Mucosa of stomach (tissue), 1 donor: ENCODE results near the gene BBOF1.
"Not testable (repeated sequence)": the region's sequence is repeated elsewhere in the genome, so short reads cannot be mapped to it uniquely, and the experiment has no call there.

Source experiments
- H3K27me3 ChIP-seq: one replicate; pipeline ENCODE4 v1.7.0; 2013; ENCODE audit warnings: mild to moderate bottlenecking, low read length; ENCODE audit not compliant: control insufficient read depth, insufficient read depth
- H3K36me3 ChIP-seq: one replicate; pipeline ENCODE4 v1.7.0; 2013; ENCODE audit warnings: low read length; ENCODE audit not compliant: control insufficient read depth, insufficient read depth
- H3K4me1 ChIP-seq: one replicate; pipeline ENCODE4 v1.7.0; 2013; ENCODE audit warnings: mild to moderate bottlenecking, low read length; ENCODE audit not compliant: control insufficient read depth, insufficient read depth
- H3K4me3 ChIP-seq: one replicate; pipeline ENCODE4 v1.7.0; 2013; ENCODE audit warnings: low read length
- H3K9ac ChIP-seq: one replicate; pipeline ENCODE4 v1.7.0; 2013; ENCODE audit warnings: mild to moderate bottlenecking, low read length, moderate library complexity
- H3K9me3 ChIP-seq: one replicate; pipeline ENCODE4 v1.7.0; 2013; ENCODE audit warnings: mild to moderate bottlenecking, low read length, moderate library complexity; ENCODE audit not compliant: control insufficient read depth
- donor health status: Pancreatic carcinoma.

Gene BBOF1

DNA sequence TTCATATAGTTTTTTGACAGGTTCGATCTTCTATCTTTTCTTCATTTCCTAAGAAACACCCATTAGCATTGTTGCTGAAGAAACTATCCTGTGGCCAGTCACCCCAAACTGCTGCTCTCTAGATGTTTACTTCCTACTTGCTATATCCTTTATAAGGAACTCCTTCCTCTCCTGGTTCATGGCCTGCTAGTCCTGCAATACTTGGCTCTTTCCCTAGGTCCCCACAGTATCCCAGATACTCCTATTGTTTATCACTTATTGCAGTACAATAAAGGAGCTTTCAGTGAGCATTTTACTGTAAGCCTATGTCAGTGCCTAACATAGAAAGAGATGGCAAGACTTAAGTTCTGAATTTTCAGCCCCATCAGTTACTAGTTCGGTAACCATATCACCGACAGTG is 62.3 kb downstream of the BBOF1 start:
- Histone ChIP-seq H3K4me1 (peaks cover 17% of the 10 kb centered on the region), H3K27me3 (no peaks in the 10 kb centered on the region), H3K9me3 (no peaks in the 10 kb centered on the region), H3K9ac (no peak overlapping the region), H3K4me3 (no peak overlapping the region), H3K36me3 (no peaks in the 10 kb centered on the region)

DNA sequence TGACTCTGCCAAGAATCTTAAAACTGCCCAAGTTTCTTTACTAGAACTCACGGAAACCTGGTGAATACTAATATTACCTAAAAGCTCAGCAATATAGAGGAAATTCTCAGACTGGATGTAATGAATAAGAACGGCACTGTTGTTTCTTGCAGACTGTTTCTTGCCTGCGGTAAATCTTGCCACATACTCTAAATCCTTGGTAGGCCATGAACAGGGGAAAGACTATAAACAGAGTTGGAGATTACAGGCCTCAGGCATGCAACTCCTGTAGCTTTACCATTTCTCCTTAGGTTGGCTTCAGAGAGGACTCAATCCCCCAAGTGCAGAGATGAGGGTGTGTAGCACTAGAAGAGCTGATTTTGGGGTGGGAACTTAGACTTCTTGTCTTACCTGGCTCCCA is 64.0 kb downstream of the BBOF1 start:
- H3K4me1 ChIP-seq: peaks cover 14% of the 10 kb centered on the region
- H3K27me3 ChIP-seq: no peaks in the 10 kb centered on the region
- H3K4me3 ChIP-seq: no peak overlapping the region
- H3K9me3 ChIP-seq: no peaks in the 10 kb centered on the region
- H3K36me3 ChIP-seq: no peaks in the 10 kb centered on the region
- H3K9ac ChIP-seq: peak overlapping the region; percentile 84

DNA sequence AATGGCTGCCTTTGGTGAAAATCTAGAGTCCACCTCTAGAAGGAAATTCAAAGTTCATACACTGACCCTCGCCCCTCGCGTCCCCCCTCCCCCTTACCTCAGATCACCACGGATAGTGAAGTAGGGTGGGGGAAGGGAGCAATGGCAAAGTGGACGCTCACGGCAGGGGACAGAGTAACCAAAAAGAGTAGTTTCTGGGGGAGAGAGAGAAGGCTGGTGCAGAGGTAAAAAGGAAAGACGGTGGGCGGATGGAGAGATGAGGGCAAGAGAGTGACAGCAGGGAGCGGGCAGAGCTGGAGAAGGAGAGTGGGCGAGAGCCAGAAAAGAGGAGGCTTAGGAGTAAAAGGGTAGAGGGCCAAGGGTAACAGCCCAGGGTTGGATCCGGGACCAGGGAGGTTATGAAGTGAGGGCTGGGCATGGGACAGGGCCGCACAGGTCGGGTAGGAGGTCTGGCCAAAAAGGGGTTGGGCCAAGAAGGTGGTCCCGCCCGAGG is 64.7 kb downstream of the BBOF1 start:
- Histone ChIP-seq H3K4me1 (peaks cover 14% of the 10 kb centered on the region), H3K36me3 (no peaks in the 10 kb centered on the region), H3K9ac (peak overlapping the region; percentile 84), H3K4me3 (peak overlapping the region; percentile 87), H3K27me3 (no peaks in the 10 kb centered on the region), H3K9me3 (no peaks in the 10 kb centered on the region)

DNA sequence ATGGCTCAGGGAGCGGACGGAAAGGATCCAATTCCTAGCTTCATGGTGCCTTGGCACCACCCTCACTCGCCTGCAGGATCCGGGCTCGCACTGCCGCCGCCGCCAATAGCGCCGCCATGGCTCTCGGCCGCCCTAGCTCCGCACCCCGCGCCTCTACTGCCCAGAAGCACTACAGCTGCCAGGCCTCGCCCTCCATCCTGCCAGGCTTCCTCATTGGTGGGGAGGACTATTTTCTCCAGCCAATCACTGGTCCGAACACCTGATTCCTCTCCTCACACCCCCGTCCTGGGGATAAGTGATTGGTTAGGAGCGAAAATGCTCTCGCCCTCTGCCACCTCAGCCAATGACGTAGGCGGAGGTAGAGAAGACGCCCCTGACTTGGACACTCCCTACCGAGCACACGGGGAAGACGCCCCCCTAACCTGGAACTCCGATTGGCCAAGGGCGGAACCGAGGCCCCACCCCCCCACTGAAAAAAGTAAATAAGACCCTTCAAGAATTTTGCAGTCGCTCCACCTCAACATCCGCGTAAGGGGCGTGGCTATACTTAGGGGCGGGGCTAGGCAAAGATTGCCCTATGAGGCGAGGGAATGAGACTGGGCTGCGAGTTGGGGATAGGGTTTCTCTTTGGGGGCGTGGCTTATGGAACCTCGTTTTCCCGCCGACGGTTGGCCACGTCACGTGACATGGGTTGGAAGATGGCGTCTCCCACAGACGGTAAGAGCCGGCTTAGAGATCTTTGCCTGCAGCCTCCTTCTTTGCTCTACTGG is 65.3 kb downstream of the BBOF1 start, which contains the start of the genes ALDH6A1 and LIN52:
Gene ALDH6A1, minus strand, starts transcription at position 177 of the 770 bp plus-strand sequence. Its CDS starts 59 bp downstream, at position 118.
Gene LIN52, plus strand, starts transcription at position 680 of the 770 bp plus-strand sequence. Its CDS starts 19 bp downstream, at position 699.
- Histone ChIP-seq H3K36me3 (no peaks in the 10 kb centered on the region), H3K27me3 (no peaks in the 10 kb centered on the region), H3K9ac (peak within 1 kb of the TSS; percentile 84), H3K9me3 (no peaks in the 10 kb centered on the region), H3K4me3 (peak within 1 kb of the TSS; percentile 87), H3K4me1 (peaks cover 17% of the 10 kb centered on the region)

DNA sequence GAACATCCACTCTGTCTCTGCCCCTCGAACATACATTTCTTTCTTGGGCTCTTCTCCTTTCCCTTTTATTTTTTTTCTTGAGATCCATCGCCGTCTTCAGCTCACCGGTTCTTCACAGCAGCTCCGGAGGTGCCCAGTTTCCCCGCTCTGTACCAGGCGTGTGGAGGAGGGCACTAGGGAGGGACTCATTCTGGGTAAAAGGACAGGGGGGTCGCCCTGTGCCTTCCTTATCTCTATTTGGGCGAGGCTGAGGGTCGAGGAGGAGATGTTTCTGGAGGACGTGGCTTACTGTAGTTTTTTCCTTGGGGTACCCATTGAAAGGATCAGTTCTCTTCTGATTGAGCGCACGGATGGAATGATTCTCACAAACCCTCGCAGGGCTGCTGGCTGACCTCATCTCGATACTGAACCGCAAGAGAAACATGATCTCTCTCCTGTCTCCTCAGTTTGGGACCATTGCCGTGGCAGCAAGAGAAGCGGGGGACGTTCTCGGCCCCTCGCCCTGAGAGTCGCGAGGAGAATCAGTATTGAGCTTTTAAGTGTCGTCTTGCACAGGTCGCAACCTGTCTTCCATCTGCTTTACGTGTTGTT is 66.0 kb downstream of the BBOF1 start:
- Histone ChIP-seq H3K4me1 (peaks cover 19% of the 10 kb centered on the region), H3K27me3 (no peaks in the 10 kb centered on the region), H3K36me3 (no peaks in the 10 kb centered on the region), H3K9me3 (no peaks in the 10 kb centered on the region), H3K9ac (peak overlapping the region; percentile 84), H3K4me3 (peak overlapping the region; percentile 81)

DNA sequence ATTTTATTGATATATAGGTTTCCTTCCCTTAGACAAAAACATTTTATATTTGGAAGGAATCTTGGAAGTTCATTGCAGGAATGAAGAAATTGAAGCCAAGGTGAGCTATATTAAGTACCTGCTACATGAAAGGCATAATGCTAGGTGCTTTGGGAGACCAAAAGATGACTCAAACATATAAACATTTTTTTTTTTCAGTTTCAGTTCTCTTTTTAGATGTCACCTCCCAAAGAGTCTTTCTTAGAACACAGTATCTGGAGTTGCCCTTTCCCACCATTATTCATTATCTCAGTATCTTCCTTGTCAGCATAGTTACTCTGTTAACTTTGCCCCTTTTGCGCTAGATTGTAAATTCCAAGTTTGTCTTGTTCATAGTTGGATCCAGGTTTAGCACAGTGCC is 66.7 kb downstream of the BBOF1 start:
- Histone ChIP-seq H3K9me3 (no peaks in the 10 kb centered on the region), H3K36me3 (no peaks in the 10 kb centered on the region), H3K4me3 (peak overlapping the region; percentile 81), H3K27me3 (no peaks in the 10 kb centered on the region), H3K4me1 (peaks cover 19% of the 10 kb centered on the region), H3K9ac (peak overlapping the region; percentile 84)

DNA sequence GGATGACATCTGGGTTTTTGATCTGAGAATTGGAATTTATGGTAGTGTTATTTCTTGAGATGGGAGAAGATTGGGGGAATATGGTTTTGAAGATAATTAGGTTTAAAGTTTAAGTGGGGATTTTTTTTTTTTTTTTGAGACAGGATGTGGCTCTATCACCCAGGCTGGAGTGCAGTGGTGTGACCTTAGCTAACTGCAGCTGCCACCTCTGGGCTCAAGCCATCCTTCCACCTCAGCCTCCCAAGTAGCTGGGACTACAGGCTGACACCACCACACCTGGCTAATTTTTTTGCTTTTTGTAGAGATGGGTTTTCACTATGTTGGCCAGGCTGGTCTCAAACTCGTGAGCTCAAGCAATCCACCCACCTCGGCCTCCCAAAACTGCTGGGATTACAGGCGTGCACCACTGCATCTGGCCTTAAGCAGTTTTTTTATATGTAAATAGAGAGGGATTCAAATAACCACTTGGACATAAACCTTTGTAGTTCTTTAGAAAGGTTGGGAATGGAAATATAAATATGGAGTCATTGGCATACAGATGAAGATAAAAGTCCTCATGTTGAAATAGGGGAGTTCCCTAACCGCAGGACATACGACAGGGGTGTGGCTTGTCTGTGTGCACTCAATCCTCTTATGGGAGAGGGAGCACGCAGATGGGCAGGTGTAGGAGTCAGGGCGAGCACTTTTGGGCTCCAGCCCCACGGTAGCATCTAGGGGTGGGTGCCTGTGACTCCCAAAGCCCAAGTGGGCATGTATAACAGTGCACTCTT is 70.3 kb downstream of the BBOF1 start:
- Histone ChIP-seq H3K27me3 (no peaks in the 10 kb centered on the region), H3K4me1 (peaks cover 13% of the 10 kb centered on the region), H3K36me3 (no peaks in the 10 kb centered on the region), H3K4me3 (no peak overlapping the region), H3K9ac (no peak overlapping the region), H3K9me3 (no peaks in the 10 kb centered on the region)

DNA sequence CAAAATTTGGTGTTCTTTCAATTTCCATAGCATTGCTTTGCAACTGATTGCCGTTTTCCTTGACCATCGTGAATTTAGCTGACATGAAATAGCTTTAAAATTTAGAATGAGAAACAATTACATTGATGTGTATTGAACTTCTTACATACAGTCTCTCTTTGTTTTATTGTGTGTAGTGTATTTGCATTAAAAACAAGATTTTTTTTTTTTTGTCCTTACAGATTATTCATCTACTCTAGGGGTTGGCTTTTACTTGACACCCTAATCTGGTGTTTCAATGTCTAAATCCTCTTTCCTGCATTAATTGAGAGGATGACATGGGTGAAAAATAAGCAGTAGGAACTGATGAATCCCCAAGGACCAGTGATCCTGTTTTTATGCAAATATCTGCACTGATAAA is 86.2 kb downstream of the BBOF1 start:
- Histone ChIP-seq H3K27me3 (no peaks in the 10 kb centered on the region), H3K4me1 (no peaks in the 10 kb centered on the region), H3K4me3 (no peak overlapping the region), H3K9ac (no peak overlapping the region), H3K36me3 (no peaks in the 10 kb centered on the region), H3K9me3 (no peaks in the 10 kb centered on the region)

DNA sequence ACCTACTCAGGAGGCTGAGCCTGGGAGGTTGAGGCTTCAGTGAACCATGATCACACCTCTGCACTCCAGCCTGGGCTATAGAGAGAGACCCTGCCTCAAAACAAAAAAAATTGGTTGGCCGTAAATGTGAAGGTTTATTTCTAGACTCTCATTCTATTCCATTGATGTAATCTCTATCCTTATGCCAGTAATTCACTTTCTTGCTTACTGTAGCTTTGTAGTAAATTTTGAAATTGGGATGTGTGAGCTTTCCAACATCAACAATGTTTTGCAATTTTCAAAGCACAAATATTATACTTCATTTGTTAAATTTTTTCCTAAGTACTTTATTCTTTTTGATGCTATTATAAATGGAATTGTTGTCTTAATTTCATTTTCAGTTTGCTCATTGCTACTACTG is 90.2 kb downstream of the BBOF1 start:
- H3K4me1 ChIP-seq: no peaks in the 10 kb centered on the region
- no peaks in the 10 kb centered on the region for H3K9me3 ChIP-seq
- no peak overlapping the region for H3K9ac ChIP-seq
- H3K4me3 ChIP-seq: no peak overlapping the region
- H3K27me3 ChIP-seq: no peaks in the 10 kb centered on the region
- H3K36me3 ChIP-seq: no peaks in the 10 kb centered on the region

DNA sequence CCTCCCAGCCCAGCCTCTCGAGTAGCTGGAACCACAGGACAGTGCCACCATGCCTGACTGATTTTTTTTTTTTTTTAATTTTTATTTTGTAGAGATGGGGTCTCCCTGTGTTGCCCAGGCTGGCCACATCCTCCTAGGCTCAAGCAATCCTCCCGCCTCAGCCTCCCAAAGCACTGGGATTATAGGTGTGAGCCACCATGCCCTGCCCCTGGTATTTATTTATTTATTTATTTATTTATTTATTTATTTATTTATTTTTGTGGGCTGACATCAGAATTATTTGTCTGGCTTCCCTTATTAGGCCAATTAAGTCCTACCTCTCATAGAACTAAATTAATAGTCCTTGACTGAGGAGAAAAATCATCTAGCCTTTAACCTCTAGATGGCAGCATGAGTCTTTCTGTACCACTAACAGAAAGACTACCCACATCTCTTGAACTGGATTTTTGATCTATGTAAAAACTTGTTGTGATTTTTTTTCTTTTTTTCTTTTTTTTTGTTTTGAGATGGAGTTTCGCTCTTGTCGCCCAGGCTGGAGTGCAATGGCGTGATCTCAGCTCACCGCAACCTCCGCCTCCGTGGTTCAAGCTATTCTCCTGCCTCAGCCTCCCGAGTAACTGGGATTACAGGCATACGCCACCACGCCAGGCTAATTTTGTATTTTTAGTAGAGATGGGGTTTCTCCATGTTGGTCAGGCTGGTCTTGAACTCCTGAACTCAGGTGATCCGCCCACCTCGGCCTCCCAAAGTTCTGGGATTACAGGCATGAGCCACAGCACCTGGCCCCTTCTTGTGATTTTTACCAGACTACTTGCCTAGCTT is 92.5 kb downstream of the BBOF1 start:
- not testable (repeated sequence) for H3K4me3 ChIP-seq, H3K36me3 ChIP-seq, H3K9me3 ChIP-seq, H3K4me1 ChIP-seq, H3K9ac ChIP-seq, H3K27me3 ChIP-seq
